ENCODE results near the gene GAGE10.

The GAGE10 gene, protein sequence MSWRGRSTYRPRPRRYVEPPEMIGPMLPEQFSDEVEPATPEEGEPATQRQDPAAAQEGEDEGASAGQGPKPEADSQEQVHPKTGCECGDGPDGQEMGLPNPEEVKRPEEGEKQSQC

DNA sequence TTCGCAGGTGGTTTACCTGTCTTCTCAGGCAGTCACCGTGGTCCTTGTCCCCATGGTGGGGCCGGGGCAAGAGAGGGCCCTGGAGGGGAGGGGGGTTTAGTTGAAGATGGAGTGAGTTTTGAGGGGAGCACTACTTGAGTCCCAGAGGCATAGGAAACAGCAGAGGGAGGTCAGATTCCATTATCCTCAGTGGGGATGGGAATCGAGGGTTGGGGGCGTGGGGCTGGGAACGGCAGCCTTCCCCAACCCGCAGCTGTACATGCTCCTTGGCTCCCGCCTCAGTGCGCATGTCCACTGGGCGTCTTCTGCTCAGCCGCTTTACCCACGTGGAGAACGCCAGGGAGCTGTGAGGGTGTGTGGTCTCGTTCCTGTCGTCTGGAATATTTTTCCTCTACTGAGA lies at the start of gene GAGE10:
Gene GAGE10 (plus strand): TSS at position 301 of the 400 bp plus-strand sequence. CDS start 1,214 bp downstream, outside the sequence.
- no peak for DNase-seq

DNA sequence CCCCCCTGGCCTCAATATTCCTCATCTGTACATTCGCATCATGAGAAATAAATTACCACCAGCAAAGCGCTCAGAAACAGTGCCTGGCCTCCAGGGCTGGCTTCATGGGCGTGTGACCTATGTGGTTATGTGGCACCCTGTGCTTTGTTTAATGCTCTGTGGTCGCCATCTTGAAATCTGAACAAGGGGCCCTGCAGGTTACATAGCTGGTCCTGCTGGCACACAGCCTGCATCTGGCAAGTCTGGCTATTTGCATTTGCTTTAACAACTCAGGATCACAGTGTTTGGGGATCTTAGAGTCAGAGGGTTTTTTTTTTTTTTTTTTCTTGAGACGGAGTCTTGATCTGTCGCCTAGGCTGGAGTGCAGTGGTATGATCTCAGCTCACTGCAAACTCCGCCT lies 48.8 kb upstream of the GAGE10 start:
- DNase-seq = no peak

DNA sequence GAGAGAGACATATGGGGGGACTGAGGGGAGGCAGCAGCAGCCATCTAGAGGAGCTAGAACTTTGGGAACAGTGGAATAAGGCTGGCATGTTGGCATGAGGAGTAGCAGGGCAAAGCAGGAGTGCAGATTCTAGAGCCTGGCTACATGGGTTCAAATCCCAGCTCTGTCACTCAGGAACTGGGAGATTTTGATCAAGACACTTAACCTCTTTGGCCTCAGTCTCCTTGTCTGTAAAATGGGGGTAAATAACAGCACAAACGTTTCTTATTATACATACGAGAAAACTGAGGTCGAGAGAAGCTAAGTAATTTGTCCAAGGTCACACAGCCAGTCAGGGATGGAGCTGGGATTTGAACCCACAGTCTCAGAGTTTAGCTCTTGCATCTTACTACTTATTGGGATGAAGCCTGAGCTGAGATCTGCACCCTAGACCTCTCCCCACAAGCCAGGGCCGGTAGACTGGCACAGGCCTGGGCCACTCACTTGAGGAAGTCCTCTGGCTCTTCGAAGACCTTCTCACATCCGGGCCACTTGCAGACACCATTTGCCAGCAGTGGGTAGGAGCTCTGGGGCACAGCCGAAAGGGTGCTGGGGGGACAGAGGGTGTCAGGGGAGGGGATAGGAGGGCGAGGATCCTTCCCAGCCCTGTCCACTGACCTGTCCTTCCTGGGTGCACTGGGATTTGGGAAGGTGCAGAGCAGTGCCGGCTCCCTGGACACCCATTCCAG lies 47.0 kb upstream of the GAGE10 start:
- DNase-seq = no peak

DNA sequence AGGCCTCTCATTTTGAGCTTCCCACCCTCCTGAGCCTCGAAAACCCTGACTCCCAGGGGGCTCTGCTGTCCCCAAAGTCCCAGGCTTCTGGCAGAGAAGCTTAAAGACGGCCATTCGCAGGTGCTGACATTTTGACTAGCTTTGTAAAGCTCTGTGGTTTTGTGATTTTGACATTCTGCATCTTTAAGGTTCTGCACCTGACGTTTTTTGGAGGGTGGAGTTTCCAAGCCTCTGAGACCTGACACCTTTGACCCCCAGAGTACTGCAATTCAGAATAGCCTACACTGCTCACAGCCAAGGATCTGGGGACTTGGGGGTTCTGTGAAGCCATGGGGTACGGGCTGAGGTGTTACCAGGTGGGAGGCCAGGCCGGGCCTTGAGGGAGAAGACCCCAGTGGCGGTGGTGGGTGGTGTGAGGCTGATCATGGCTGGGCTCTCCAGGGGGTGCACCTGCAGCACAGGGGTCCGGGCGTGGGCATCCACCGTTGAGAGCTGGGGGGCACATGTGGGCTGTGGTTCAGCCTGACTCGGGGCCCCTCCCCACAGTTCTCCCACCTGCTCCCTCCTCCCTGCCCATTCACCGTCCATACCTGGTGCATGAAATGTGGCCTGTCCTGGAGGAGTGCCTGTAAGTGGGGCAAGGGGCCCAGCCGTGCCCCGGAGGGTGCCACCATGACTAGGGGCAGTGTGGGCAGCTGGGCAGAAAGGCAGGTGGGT lies 46.2 kb upstream of the GAGE10 start:
- no peak for DNase-seq

DNA sequence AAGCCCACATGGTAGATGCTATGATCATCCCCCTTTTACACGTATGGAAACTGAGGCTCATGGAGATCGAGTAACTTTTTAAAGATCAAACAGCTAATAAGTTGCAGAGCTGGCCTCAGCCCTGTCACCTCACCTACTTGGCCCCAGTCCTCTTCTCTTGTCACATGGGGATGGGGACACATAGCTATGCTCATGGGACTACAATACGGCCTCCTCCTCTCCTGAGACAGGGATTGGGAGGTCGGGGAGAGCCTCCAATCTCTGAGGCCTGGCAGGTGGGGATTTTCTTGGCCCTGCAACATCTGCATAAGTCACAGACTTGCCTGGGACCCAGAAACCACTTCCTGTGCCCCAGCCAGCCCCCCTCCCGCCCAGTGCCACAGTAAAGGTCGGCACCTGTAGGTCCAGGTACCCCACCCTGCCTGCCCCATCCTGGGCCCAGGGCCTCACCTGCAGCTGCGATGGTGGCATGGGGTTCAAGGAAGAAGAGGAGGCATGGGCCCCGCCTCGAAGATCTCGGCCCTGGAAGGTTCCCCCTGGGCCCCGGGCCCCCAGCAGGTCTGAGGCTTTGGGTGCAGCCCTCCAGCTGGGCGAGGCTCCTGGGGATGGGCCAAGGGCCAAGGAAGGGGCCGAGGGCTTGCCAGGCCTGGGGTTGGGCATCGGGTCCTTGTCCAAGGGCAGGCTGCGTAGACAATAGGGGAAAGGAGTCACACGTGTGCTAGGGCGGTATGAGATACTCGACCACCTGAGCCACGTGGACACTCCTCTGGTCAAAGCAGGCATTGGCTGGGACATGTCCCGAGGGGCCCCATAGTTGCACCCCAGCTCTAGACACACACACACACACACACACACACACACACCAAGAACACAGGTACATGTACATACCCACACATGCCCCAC lies 45.3 kb upstream of the GAGE10 start:
- no peak for DNase-seq

DNA sequence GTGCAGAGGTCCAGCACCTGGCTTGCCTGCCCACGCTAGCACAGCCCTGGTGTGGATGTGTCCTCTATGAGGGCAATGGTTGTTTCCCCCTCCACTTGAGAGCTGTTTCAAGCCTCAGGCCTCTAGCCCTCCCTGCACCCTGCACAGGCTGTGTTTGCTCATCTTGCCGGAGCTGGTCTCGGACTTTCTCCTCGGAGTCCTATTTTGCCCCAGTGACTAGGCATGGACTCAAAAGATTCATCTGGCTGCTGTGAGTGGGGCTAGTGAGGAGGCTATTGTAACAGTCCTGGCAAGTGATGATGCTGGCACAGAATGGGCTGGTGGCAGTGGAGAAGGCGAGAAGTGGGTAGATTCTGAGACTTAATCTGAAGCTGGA lies 44.7 kb upstream of the GAGE10 start:
- no peak for DNase-seq

DNA sequence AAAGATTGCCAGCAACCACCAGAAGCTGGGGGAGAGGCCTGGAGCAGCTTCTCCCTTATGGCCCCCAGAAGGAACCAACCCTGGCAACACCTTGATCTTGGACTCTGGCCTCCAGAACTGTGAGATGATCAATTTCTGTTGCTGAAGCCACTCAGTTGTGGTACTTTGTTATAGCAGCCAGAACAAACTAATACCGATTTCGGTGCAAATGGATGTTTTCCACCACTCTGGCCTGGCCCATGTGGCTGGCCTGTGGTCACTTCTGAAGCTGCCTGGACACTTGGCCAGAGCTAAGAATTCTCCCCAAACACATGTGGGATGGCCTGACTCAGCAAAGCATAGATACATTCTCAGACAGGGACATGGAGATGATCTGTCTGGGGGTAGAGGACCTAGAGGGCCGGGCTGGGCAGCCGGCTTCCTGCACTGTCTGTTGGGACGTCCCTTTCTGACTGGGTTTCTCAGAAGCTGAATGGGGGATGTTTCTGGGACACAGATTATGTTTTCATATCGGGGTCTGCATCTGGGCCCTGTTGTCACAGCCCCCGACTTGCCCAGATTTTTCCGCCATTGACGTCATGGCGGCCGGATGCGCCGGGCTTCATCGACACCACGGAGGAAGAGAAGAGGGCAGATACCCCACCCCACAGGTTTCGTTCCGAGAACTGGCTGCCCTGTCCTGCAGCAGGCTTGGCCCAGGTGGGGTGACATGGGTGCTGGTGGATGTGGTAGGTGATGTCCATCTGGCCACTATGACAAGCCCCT lies 43.0 kb upstream of the GAGE10 start:
- DNase-seq = no peak

DNA sequence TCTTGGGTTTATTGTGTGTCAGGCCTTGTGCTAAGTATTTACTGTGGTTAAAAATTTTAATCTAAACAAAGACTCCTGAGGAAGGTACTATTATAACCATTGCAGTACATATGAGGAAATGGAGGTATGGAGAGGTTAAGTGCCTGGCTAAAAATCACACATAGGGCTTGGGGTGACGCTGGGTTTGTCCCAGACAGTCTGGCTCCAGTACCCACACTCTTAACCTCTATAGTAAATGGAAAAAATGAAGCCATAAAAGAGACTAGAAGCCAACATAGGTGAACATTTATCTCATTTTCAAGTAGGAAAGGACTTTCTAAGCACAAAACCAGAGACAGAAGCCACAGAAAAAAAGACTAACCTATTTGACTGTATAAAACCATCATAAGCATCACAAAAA lies 40.8 kb upstream of the GAGE10 start:
- DNase-seq = no peak

DNA sequence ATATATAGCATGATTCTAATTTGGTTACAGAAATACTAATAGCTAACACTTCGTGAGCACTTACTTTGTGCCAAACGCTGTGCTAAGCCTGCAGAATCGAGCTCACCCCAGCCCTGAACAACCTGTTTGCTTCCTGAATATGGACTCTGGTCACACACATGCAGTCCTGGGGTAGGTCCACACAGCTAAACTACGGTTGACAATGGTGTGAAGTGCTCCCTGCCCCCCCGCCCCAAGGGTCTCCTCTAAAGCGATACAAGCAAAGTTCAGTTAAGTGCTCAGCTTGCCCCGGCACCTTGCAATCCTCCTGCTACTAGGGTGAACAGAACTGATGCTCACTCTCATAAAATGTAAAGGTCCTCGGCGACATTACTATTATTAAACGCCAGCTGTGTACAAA lies 39.8 kb upstream of the GAGE10 start:
- no peak for DNase-seq

DNA sequence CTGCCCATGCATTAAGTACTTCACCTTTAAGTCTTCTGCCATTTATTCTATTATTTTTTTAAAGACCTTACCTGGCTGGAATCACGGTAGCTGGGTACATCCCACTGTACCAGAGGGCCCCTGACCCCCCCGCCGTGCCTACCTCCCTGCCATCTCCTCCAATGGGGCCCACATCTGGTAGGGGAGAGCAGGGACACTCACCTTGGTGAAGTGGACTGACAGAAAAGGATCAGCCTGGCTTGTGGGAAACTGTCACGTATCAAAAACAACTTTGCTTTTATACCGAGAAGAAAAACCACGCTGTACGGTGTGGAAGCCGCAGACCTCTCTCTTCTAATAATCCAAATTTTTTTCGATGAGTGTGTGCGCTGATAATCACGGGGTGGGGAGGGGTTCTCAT lies 39.0 kb upstream of the GAGE10 start, which contains the start of gene FOXP3:
Gene FOXP3 (minus strand): TSS at position 251 of the 400 bp plus-strand sequence. CDS start 6,205 bp downstream, outside the sequence.
- no peak for DNase-seq

DNA sequence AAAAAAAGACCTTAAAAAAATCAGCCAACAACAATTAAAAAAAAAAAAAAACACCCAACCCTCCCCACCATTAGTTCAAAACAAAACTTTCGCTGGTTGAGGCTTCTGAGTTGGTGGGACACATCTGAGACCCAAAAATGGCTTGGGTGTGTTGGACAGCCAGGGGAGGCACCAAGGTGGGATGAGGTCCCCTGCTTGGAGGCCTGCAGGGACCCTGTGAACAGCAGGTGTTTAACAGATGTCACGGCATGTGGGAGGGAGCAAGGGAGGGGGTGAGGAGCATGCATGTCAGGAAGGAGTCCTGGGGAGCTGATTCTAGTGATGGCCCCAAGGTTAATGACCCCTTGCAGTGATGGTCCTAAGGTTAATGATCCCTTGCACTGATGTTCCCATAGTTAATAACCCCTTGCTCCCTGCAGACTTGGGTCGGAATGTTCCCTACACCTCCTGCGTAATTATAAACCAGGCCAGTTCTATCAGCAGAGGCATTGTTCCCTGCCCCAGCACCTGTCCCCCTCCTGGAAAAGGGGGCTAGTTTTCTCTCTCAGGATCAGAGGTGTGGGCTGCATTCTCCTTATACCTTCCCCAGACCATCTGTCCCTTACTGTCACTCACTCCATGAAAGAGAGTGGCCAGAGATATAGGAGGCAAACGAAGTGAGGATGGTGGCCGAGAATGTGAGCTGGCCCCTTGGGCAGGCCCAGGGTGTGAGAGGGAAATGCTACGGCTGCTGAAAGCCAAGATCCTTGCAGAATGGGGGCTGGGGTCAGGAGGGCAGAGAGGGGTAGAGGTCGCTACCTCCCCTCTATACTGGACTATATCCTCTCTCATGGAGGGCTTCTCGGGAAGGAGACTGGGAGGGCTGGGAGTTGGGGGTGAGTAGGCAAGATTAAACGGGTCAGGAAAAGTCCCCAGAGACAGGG lies 36.7 kb upstream of the GAGE10 start:
- no peak for DNase-seq

DNA sequence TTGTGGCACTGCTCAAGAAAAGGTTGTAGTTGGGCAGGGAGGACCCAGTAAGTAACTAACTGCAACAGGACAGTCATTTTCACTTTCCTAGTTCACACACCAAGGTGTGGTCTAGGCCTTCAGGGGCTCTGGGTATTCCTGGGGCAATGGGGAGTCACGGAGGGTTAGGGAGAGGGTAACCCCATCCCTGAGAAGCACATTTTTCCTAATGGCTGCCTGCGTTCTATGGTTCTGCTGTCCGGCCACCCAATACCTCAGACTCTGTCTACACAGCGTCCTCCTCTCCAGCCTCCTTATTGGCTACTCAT lies 34.8 kb upstream of the GAGE10 start:
- DNase-seq = no peak

DNA sequence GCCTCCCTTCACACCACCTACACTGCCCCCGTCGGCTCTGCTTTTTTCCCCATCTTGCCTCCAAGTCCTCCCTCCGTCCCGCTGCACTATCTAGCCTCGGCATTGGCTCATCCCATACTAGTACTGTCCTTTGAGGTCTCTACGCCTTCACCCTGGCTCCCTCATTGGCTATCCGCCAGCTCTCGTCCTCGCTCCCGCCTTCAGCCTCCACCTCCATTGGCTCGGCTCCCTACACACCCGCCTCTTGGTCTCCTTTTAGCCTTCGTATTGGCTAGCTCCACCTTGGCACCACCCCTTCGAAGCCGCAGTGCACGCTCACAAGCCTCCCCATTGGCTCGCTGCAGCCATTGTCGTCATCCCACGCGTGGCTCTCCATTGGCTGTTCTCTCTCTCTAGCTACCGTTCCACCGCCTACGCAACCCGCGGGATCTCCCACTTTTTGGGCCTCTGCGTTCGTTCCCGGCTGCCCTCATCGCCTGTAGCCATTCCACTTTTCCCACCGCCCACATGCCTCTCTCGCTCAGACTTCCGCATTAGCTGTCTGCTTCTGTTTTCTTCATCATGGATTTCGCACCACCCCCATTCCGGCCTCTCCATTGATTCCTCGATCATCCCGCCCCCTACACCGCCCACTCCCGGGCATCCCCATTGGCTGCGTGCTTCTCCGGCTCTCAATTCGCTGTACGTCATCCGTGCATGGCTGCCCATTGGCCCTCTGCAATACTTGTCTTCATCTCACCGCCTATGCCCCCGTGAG lies 34.3 kb upstream of the GAGE10 start:
- DNase-seq = peak; percentile 93 to 94

DNA sequence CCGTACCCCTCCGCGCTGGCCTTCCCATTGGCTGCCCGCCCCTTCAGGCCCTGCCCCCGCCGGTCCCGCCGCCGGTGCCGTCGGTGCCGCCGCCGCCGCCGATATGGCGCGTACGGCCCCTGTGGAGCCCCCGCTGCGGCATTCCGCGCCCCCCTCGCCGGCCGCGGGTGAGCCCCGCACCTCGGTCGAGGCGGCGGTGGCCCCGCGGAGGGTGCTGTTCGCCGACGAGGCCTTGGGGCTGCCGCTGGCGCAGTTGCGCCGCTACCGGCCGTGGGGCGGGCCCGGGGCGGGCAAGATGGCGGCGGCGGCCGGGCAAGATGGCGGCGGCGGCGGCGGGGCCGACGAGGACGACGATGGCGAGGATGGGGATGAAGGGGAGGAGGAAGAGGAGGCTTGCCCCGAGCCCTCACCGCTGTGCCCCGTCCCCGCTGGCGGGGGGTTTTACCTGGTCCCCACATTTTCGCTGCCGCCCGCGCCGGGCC lies 33.6 kb upstream of the GAGE10 start, which contains the start of gene PPP1R3F:
Gene PPP1R3F (plus strand): TSS at position 27 of the 482 bp plus-strand sequence. CDS start 77 bp downstream, at position 104.
- no peak for DNase-seq

DNA sequence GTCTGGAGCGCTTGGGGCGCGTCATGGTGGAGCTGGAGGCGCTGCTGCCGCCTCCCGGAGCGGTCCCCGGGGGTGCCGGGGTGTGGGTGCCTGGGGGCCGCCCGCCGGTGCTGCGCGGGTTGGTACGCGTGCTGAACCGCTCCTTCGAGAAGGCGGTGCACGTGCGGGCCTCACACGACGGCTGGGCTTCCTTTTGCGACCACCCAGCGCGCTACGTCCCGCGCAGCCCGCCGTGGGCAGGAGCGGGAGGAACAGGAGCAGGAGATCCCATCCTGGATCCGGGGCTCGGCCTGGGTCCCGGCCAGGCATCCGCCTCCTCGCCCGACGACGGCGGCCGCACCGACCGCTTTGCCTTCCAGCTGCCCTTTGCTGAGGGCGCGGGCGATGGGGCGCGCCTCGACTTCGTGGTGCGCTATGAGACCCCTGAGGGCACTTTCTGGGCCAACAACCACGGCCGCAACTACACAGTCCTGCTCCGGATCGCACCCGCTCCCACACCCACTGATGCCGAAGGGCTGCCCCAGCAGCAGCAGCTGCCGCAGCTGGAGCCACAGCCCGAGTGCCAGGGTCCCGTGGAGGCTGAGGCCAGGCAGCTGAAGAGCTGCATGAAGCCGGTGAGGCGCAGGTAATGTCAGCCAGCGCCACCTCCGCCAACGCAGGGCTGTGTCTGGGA lies 33.1 kb upstream of the GAGE10 start:
- DNase-seq = no peak

DNA sequence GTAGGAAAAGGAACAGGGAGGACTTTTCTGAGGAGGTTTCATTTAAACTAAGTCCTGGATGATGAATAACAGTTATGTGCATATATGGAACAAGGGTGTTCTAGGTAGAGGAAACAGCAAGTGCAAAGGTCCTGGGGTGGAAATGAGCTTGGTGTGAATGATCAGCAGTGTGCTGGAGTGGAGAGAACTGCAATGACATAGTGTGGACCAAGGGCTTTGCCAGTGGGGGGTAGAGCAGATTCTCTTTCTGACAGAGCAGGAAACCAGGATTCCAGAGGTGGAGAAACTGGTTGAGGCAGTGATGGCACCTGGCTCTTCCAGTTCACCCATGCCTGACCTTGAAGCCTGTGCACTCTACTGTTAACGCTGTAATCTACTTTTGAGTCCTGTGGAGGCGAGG lies 32.1 kb upstream of the GAGE10 start:
- no peak for DNase-seq

DNA sequence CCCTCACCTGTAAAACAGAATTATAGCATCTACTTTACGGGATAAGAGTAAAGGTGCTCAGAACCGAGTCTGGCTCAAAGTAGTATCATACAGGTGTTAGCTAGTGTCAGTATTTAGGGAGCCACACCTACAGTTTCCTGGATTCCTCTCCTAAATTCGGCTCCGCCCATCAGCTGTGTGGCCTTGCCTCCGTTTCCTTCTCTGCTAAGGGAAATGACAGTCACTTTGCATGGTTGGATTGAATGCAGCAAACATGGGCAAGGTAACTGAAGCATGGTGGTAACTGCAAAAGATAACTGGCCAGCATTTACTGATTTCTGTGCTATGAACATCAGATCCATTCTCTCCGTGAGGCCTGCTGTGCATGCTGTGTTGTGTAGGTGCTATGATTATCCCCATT lies 31.0 kb upstream of the GAGE10 start:
- DNase-seq = no peak

DNA sequence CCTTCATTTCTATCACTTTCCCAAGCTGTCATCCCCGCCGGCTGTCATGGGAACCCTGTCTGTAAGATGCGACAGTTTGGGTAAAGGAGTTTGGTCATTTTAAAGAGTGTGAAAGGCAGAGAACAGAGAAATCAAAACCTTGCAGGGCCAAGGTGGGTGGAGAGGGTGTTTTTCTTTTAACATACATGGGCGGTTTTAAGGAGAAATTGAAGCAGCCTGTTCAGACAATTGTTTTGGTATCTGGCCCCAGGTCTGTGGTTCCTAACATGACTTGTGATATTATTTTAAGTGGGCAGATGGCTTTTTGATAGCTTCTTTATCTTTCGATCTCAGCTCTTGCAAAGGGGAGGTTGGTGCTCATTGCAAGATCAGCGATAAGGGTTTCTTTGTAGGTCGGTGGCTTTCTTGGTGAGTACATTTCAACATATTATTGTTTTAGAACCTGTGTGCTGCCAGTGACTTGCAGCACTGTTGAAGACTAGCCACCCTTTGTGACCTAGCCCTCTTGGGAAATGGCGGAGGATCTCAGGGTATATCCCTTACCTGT lies 30.2 kb upstream of the GAGE10 start:
- peak; percentile 65 to 69 for DNase-seq

DNA sequence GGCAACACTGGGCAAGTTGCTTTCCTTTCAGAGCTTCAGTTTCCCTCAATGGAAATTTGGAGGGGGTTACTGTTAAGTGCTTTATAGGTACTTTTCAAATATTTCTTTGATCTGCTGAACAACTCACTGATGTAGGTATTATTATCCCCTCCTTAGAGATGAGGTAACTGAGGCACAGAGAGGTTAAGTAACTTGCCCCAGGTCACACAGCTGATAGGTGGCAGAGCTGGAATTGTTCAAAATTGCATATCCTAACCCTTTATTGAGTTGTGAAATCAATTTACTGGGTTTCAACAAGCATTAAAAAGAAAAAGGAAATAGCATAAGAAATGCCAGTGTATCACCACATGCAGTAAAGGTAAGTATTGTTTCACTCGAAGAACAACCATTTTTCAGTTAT lies 27.2 kb upstream of the GAGE10 start:
- no peak for DNase-seq

All from activated T-cell treated with anti-CD3 and anti-CD28 coated beads, Interleukin-2, amount 50 U/mL, for 48 hours (primary cell).